ENCODE measurements around the gene ARF3. TPM values are rescaled to one million over a fixed set of nuclear protein-coding genes. Genes with fewer than 3 reads are reported as not detected.

Gene ARF3
- total and polyA plus RNA-seq, 2 experiments from 2014 or later: 65.0 to 87.7 TPM

- no peaks in the 10 kb centered on the region for H3K9me2 ChIP-seq (ENCODE audit: insufficient read depth)
- 3 to 5% methylated on average over 19 of the region's 19 CpGs for WGBS, 2 experiments (ENCODE audit: low coverage in 1 of 2, low lambda C conversion rate in 2 of 2, missing lambda C conversion rate in 2 of 2)
- no peaks in the 10 kb centered on the region for H4K20me1 ChIP-seq (ENCODE audit: insufficient read depth)
- H3F3A ChIP-seq (ENCODE audit: insufficient read depth): 0 out of 2 replicates have a peak, but pooled peaks cover 9% of the 10 kb centered on the region
- peak overlapping the region; percentile 76 for H3K4me3 ChIP-seq
- no peaks in the 10 kb centered on the region for H3K4me1 ChIP-seq (ENCODE audit: insufficient read depth)
- H3K27me3 ChIP-seq (replicated peaks; ENCODE audit: insufficient read depth): no peaks in the 10 kb centered on the region
- no peak overlapping the region for H3K27ac ChIP-seq
- no peaks in the 10 kb centered on the region for H3K36me3 ChIP-seq (ENCODE audit: low read depth)
- no peaks in the 10 kb centered on the region for H3K79me2 ChIP-seq (ENCODE audit: insufficient read depth)
- H3K9me3 ChIP-seq (ENCODE audit: low read depth): no peaks in the 10 kb centered on the region
- peak overlapping the region; percentile 87 for H2AFZ ChIP-seq
- peak overlapping the region; percentile 65 for H3K9ac ChIP-seq
- TF ChIP-seq EZH2phosphoT487 (IDR thresholded peaks at IDR 0.05; ENCODE audit: insufficient read depth, low read depth) (no peak), EZH2 (IDR thresholded peaks at IDR 0.05; ENCODE audit: insufficient read depth, poor library complexity, severe bottlenecking) (no peak)
- in situ Hi-C loops (cut with MboI): no loop called here
- peak; percentile 82 for DNase-seq
- peak overlapping the region; percentile 81 for H3K4me2 ChIP-seq (ENCODE audit: unreplicated experiment)
Measured at GRCh38 chr12:48903982-48904411, 53.3 kb downstream of the ARF3 start.

GRCh38 chr12:48903363-48903981 lies 53.8 kb downstream of the ARF3 start:
- H3K4me2 ChIP-seq (ENCODE audit: unreplicated experiment): no peak overlapping the region
- in situ Hi-C loops (cut with MboI): no loop called here
- no peak overlapping the region for H2AFZ ChIP-seq

GRCh38 chr12:48901278-48901677 lies 56.0 kb downstream of the ARF3 start:
- no peaks in the 10 kb centered on the region for H3K4me1 ChIP-seq (ENCODE audit: insufficient read depth)
- no peaks in the 10 kb centered on the region for H3K9me2 ChIP-seq (ENCODE audit: insufficient read depth)
- TF ChIP-seq EZH2 (IDR thresholded peaks at IDR 0.05; ENCODE audit: insufficient read depth, poor library complexity, severe bottlenecking): no peak
- TF ChIP-seq EZH2phosphoT487 (IDR thresholded peaks at IDR 0.05; ENCODE audit: insufficient read depth, low read depth): no peak
- 0 out of 2 replicates have a peak, but pooled peaks cover 9% of the 10 kb centered on the region for H3F3A ChIP-seq (ENCODE audit: insufficient read depth)
- no peaks in the 10 kb centered on the region for H3K36me3 ChIP-seq (ENCODE audit: low read depth)
- no peak overlapping the region for H3K27ac ChIP-seq
- H3K4me2 ChIP-seq (ENCODE audit: unreplicated experiment): no peak overlapping the region
- no peak overlapping the region for H3K9ac ChIP-seq
- H3K79me2 ChIP-seq (ENCODE audit: insufficient read depth): no peaks in the 10 kb centered on the region
- 66 to 73% methylated on average over 2 of the region's 2 CpGs for WGBS, 2 experiments (ENCODE audit: low coverage in 1 of 2, low lambda C conversion rate in 2 of 2, missing lambda C conversion rate in 2 of 2)
- no peak overlapping the region for H3K4me3 ChIP-seq
- DNase-seq: peak; percentile 80
- H2AFZ ChIP-seq: no peak overlapping the region
- no peaks in the 10 kb centered on the region for H4K20me1 ChIP-seq (ENCODE audit: insufficient read depth)
- no peaks in the 10 kb centered on the region; the same call in 1 of the 2 replicates for H3K27me3 ChIP-seq (replicated peaks; ENCODE audit: insufficient read depth)
- no peaks in the 10 kb centered on the region for H3K9me3 ChIP-seq (ENCODE audit: low read depth)
- in situ Hi-C loops (cut with MboI): no loop called here

More at GRCh38 chr12:48903363-48903981, 53.8 kb downstream of the ARF3 start:
- Histone ChIP-seq H3K36me3 (ENCODE audit: low read depth) (no peaks in the 10 kb centered on the region), H3K9ac (no peak overlapping the region), H3K4me3 (no peak overlapping the region), H3K79me2 (ENCODE audit: insufficient read depth) (no peaks in the 10 kb centered on the region), H3K27me3 (replicated peaks; ENCODE audit: insufficient read depth) (no peaks in the 10 kb centered on the region), H3K9me2 (ENCODE audit: insufficient read depth) (no peaks in the 10 kb centered on the region), H3K27ac (no peak overlapping the region), H4K20me1 (ENCODE audit: insufficient read depth) (no peaks in the 10 kb centered on the region), H3K9me3 (ENCODE audit: low read depth) (no peaks in the 10 kb centered on the region), H3K4me1 (ENCODE audit: insufficient read depth) (no peaks in the 10 kb centered on the region), H3F3A (ENCODE audit: insufficient read depth) (0 out of 2 replicates have a peak, but pooled peaks cover 9% of the 10 kb centered on the region)
- TF ChIP-seq EZH2phosphoT487 (IDR thresholded peaks at IDR 0.05; ENCODE audit: insufficient read depth, low read depth) (no peak), EZH2 (IDR thresholded peaks at IDR 0.05; ENCODE audit: insufficient read depth, poor library complexity, severe bottlenecking) (no peak)
- 76 to 80% methylated on average over 20 of the region's 20 CpGs for WGBS, 2 experiments (ENCODE audit: low coverage in 1 of 2, low lambda C conversion rate in 2 of 2, missing lambda C conversion rate in 2 of 2)
- peak; percentile 31 for DNase-seq

- Histone ChIP-seq H3K4me3 (no peak overlapping the region), H3K4me1 (ENCODE audit: insufficient read depth) (no peaks in the 10 kb centered on the region), H3K36me3 (ENCODE audit: low read depth) (no peaks in the 10 kb centered on the region), H3K27me3 (replicated peaks; ENCODE audit: insufficient read depth) (no peaks in the 10 kb centered on the region; the same call in 1 of the 2 replicates), H4K20me1 (ENCODE audit: insufficient read depth) (no peaks in the 10 kb centered on the region), H3K27ac (no peak overlapping the region), H3K79me2 (ENCODE audit: insufficient read depth) (no peaks in the 10 kb centered on the region), H3K9ac (no peak overlapping the region), H3F3A (ENCODE audit: insufficient read depth) (0 out of 2 replicates have a peak, but pooled peaks cover 9% of the 10 kb centered on the region), H2AFZ (no peak overlapping the region), H3K4me2 (ENCODE audit: unreplicated experiment) (no peak overlapping the region), H3K9me2 (ENCODE audit: insufficient read depth) (no peaks in the 10 kb centered on the region), H3K9me3 (ENCODE audit: low read depth) (no peaks in the 10 kb centered on the region)
- WGBS, 2 experiments (ENCODE audit: low coverage in 1 of 2, low lambda C conversion rate in 2 of 2, missing lambda C conversion rate in 2 of 2): 61 to 63% methylated on average over 2 of the region's 2 CpGs
- TF ChIP-seq EZH2phosphoT487 (IDR thresholded peaks at IDR 0.05; ENCODE audit: insufficient read depth, low read depth) (no peak), EZH2 (IDR thresholded peaks at IDR 0.05; ENCODE audit: insufficient read depth, poor library complexity, severe bottlenecking) (no peak)
- no peak for DNase-seq
- in situ Hi-C loops (cut with MboI): no loop called here
Measured at GRCh38 chr12:48899651-48900050, 57.6 kb downstream of the ARF3 start.

All from GM23248 (cell line).